D721Med (cell line): ENCODE results near the gene PLA2G4E.

ENCODE experiments used
- DNase-seq: peaks from one replicate; pipeline ENCODE4 v3.0.0; 2011; ENCODE audit warnings: low spot score; ENCODE audit not compliant: insufficient read length
- FAIRE-seq: peaks from 2 replicates; lab custom pipeline; 2011; peaks lifted over from hg19 to GRCh38; lab: Jason Lieb, UNC
- TF ChIP-seq, protein P1 (sequence below): IDR thresholded peaks from 2 replicates; pipeline ENCODE4 v1.5.1; 2012; ENCODE audit warnings: mild to moderate bottlenecking, control low read depth; ENCODE audit not compliant: insufficient read depth; ENCODE audit errors: missing control alignments

Gene PLA2G4E

DNA sequence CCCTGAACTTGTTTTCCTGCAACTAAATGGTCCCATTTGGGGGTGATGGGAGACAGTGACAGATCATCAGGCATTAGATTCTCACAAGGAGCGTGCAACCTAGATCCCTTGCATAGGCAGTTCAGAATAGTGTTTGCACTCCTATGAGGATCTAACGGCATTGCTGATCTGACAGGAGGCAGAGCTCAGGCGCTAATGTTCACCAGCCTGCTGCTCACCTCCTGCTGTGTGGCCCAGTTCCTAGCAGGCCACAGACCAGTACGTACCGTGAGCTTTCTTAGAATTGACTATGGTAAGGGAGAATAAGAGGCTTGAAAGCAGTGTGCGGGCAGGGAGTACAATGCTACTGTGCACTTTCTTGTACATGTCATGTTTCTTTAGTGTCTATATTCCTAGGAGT lies 17.6 kb upstream of the PLA2G4E start:
- DNase-seq, result no peak
- TF ChIP-seq, protein P1, sequence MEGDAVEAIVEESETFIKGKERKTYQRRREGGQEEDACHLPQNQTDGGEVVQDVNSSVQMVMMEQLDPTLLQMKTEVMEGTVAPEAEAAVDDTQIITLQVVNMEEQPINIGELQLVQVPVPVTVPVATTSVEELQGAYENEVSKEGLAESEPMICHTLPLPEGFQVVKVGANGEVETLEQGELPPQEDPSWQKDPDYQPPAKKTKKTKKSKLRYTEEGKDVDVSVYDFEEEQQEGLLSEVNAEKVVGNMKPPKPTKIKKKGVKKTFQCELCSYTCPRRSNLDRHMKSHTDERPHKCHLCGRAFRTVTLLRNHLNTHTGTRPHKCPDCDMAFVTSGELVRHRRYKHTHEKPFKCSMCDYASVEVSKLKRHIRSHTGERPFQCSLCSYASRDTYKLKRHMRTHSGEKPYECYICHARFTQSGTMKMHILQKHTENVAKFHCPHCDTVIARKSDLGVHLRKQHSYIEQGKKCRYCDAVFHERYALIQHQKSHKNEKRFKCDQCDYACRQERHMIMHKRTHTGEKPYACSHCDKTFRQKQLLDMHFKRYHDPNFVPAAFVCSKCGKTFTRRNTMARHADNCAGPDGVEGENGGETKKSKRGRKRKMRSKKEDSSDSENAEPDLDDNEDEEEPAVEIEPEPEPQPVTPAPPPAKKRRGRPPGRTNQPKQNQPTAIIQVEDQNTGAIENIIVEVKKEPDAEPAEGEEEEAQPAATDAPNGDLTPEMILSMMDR, result no peak
- no peak for FAIRE-seq

DNA sequence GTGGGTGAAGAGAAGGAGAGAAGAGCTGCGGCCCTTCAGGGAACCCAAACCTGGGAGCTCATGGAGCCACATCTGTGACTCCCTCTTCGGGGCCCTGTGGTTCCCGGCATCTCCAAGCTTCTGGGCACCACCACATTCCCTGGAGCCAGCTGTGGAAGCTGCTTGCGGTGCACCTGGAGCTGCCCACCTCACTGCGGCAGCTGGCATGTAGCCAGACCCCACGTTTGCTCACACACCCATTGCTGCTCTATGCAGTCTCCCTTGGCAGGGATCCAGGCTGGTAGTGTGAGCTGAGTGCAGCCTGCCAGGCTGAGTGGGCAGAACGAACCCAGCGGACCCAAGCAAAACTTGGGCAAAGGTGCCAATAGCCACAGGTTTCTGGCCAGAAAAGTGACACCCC lies 16.8 kb upstream of the PLA2G4E start:
- TF ChIP-seq, protein P1, result no peak
- DNase-seq, result no peak
- no peak for FAIRE-seq

DNA sequence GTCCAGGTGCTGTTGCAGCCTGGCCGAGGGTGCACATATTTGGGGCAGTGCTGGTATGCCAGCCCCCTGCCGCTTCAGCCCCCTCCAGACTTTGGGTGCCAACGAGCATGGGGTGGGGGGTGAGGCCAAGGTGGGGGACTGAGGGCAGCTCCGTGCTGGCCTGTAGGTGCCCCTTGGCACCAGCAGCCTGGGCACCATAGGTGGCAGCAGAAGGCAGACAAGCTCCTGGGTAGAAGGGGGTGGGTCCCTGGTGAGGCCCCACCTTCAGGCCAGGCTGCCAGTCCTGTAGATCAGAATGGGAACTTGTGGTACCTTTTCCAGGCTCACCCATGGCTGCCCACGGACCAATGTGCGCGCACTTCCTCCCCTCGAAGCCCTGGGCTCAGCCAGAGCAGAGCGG lies 16.1 kb upstream of the PLA2G4E start:
- FAIRE-seq, result no peak
- no peak for DNase-seq
- TF ChIP-seq, protein P1, result no peak

DNA sequence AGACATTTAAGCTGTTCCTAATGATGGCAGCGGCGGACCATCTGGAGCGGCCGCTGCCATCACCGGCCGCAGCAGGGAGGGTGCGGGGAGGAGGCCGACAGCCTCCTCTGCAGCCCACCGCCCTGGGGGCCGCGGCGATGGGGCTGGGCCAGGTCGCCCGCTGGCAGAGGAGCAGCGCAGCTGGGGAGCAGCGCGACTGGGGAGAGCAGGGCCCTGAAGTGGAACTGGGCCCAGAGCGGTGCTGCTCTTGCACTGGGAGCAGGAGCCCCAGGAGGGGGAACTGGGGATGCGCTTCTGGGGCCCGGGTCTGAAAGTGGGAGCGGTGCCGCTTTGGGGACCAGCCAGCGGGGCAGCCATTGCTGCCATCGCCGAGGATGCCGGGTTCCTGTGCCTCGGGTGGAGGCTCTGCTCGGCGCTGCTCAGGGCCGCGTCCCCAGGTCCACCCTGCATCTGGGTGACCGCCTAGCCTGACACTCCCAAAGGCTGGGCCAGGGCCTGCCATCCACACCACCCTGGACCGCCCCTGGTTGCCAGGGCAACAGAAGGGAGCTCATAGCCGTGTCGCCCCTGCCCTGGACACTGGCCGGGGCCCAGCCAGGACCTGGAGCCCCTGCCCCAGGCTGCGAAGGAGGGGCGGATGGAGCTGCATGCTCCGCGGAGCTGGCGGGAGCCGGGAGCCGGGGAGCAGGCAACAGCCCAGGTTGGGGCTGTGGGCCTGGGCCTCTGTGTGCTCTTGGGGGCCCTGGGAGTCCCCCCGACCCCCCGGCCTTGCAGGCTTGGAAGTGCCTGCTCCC lies 15.5 kb upstream of the PLA2G4E start:
- TF ChIP-seq, protein P1, result no peak
- FAIRE-seq, result no peak

DNA sequence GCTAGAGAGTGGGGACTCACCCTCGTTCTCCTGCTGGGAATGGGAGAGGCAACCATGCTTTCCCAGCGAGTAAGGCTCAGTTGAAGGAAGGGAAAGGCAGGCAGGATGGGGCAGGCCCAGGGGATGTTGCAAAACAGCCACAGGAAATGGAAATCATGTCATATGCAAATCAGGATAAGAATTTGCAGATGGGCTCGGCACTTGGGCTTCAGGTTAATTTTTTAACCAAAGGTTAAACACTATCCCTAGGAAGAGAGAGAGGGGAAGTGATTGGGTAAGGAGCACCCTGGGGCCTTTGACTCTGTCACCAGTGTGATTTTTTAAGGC lies 14.6 kb upstream of the PLA2G4E start:
- FAIRE-seq (no peak), DNase-seq (no peak)
- TF ChIP-seq, protein P1, result no peak

More for the DNA sequence above, 15.5 kb upstream of the PLA2G4E start:
- no peak for DNase-seq

DNA sequence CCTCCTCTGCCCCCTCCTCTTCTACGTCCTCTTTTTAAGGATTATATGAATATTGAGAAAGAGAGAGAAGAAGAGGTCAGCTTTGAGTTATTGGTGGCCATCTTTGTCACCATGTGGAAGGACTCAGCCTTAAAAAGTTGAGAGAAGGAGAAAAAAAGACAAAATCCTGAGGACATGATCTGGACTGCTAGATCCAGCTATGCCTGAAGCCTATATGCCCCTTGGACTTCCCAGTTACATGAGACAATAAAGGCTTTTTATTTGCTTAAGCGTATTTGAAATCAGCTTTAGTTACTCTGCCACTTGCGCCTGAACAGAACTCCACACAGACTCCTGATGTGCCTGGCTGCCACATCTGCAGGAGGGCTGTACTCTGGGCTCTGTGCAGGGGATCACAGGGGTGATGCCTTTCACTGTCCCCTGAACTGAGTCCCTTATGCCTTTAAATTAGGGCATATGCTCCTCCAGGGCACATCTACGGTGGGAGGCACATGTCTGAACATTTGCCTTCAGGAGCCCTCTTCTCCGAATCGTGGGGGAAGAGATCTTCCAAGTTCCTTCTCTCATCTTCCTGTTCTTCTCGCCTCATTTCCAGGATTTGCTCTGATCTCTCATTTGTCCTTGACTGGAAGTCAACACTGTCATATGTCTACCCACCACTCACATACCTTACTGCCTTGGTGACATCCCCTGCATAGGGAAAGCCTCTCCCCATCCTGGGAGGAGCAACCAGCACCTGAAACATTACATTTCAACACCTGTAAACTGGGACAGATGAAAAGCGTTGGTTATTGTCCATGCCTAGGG lies 14.0 kb upstream of the PLA2G4E start:
- TF ChIP-seq, protein P1, result no peak
- no peak for FAIRE-seq
- no peak for DNase-seq
